DOHH2 (cell line): ENCODE data around the gene NFIB.

Source experiments
- EZH2phosphoT487 ChIP-seq: fragments of 200-600 bp; sonication (generic); IDR thresholded peaks from 2 replicates; pipeline ENCODE4 v1.6.1; 2017; ENCODE audit warnings: borderline replicate concordance, mild to moderate bottlenecking, antibody characterized with exemption, low read length, moderate library complexity, mixed read lengths
- TF ChIP-seq, protein P1 (sequence below): fragments of 200-600 bp; sonication (generic); IDR thresholded peaks from one replicate; pipeline ENCODE4 v1.5.1; 2014; ENCODE audit warnings: antibody characterized with exemption, mild to moderate bottlenecking, low read depth, low read length; ENCODE audit not compliant: poor library complexity, severe bottlenecking

DNA sequence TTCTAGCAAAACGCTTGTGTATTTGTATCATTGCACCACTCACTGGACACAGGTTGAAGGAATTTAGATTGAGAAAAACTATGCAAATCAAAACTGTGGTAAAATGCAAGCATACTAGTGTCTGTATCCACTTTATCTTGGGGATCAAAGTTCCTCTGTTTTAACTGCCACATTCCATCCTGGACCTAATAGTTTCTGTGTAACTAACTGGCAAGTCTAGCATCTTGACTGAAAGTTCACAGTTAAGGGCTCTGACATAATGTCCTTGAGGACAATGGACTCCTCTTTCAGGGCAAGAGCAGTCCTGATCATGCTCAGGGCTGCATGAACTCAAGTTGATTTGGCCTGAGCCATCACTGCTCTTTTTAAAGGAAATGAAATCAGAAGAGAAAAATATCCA is 30.7 kb downstream of the NFIB start:
- TF ChIP-seq, protein P1, sequence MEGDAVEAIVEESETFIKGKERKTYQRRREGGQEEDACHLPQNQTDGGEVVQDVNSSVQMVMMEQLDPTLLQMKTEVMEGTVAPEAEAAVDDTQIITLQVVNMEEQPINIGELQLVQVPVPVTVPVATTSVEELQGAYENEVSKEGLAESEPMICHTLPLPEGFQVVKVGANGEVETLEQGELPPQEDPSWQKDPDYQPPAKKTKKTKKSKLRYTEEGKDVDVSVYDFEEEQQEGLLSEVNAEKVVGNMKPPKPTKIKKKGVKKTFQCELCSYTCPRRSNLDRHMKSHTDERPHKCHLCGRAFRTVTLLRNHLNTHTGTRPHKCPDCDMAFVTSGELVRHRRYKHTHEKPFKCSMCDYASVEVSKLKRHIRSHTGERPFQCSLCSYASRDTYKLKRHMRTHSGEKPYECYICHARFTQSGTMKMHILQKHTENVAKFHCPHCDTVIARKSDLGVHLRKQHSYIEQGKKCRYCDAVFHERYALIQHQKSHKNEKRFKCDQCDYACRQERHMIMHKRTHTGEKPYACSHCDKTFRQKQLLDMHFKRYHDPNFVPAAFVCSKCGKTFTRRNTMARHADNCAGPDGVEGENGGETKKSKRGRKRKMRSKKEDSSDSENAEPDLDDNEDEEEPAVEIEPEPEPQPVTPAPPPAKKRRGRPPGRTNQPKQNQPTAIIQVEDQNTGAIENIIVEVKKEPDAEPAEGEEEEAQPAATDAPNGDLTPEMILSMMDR = no peak
- TF ChIP-seq EZH2phosphoT487 = no peak
